Activated CD8-positive, alpha-beta T cell treated with anti-CD3 and anti-CD28 coated beads for 36 hours (primary cell): Measurements from ENCODE around the gene RPL38. TPM values are rescaled to one million over a fixed set of nuclear protein-coding genes. Genes with fewer than 3 reads are reported as not detected.

ENCODE experiments used
- ATAC-seq: fragments of 200-7000 bp; cut with Tn5 transposase; one replicate; pipeline ENCODE4 v1.10.0; 2021; ENCODE audit warnings: mild to moderate bottlenecking, moderate library complexity
- CTCF ChIA-PET: fragments of 350-600 bp; sonication (Branson Sonifier 250); formaldehyde crosslinking; loops from one replicate; lab custom pipeline; 2021; ENCODE audit warnings: antibody characterized with exemption; lab: Charles Lee
- POLR2A ChIA-PET: fragments of 350-600 bp; sonication (Branson Sonifier 250); formaldehyde crosslinking; loops from one replicate; lab custom pipeline; 2021; ENCODE audit warnings: antibody characterized with exemption; lab: Charles Lee
- DNase-seq: peaks from one replicate; pipeline ENCODE4 v3.0.0-alpha.2; 2020
- H3K27ac Mint-ChIP-seq: one replicate; pipeline ENCODE4 v1.8.0; 2021; ENCODE audit warnings: mild to moderate bottlenecking, mixed read lengths
- H3K27me3 Mint-ChIP-seq: one replicate; pipeline ENCODE4 v1.8.0; 2021; ENCODE audit warnings: mixed read lengths
- H3K36me3 Mint-ChIP-seq: one replicate; pipeline ENCODE4 v1.8.0; 2021; ENCODE audit warnings: low read depth, mixed read lengths
- H3K4me1 Mint-ChIP-seq: one replicate; pipeline ENCODE4 v1.8.0; 2021; ENCODE audit warnings: low read depth, mixed read lengths
- H3K4me3 Mint-ChIP-seq: one replicate; pipeline ENCODE4 v1.8.0; 2021; ENCODE audit warnings: mild to moderate bottlenecking, moderate library complexity, mixed read lengths
- H3K9me3 Mint-ChIP-seq: one replicate; pipeline ENCODE4 v1.8.0; 2021; ENCODE audit warnings: mixed read lengths
- intact Hi-C: fragments of 100-400 bp; cut with micrococcal nuclease; formaldehyde crosslinking; loops from one replicate; pipeline ENCODE4 v1.10.0; 2022
- total RNA-seq, 2 experiments: library from RNA; stranded (reverse); gene quantifications; one replicate each; pipeline ENCODE4 v1.2.3, GENCODE V29; 2021
- TF ChIP-seq, protein P1 (sequence below): fragments of 200-600 bp; IDR thresholded peaks from one replicate; pipeline ENCODE4 v1.8.0; 2022; ENCODE audit warnings: antibody characterized with exemption, mild to moderate bottlenecking

The RPL38 gene
- total RNA-seq, 2 experiments from 2014 or later, result 1,500 to 1,574 TPM

GRCh38 chr17:74159226-74159840 lies 44.1 kb upstream of the RPL38 start:
- H3K27me3 Mint-ChIP-seq, result peaks cover 7% of the 10 kb centered on the region
- H3K9me3 Mint-ChIP-seq, result no peaks in the 10 kb centered on the region
- H3K36me3 Mint-ChIP-seq, result no peaks in the 10 kb centered on the region
- intact Hi-C loops, result no loop called here
- DNase-seq (no peak), ATAC-seq (no peak)
- CTCF ChIA-PET, result no interaction called here
- no peak overlapping the region for H3K27ac Mint-ChIP-seq
- H3K4me1 Mint-ChIP-seq, result no peaks in the 10 kb centered on the region
- POLR2A ChIA-PET, result no interaction called here
- no peak overlapping the region for H3K4me3 Mint-ChIP-seq
- TF ChIP-seq, protein P1, sequence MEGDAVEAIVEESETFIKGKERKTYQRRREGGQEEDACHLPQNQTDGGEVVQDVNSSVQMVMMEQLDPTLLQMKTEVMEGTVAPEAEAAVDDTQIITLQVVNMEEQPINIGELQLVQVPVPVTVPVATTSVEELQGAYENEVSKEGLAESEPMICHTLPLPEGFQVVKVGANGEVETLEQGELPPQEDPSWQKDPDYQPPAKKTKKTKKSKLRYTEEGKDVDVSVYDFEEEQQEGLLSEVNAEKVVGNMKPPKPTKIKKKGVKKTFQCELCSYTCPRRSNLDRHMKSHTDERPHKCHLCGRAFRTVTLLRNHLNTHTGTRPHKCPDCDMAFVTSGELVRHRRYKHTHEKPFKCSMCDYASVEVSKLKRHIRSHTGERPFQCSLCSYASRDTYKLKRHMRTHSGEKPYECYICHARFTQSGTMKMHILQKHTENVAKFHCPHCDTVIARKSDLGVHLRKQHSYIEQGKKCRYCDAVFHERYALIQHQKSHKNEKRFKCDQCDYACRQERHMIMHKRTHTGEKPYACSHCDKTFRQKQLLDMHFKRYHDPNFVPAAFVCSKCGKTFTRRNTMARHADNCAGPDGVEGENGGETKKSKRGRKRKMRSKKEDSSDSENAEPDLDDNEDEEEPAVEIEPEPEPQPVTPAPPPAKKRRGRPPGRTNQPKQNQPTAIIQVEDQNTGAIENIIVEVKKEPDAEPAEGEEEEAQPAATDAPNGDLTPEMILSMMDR, result no peak

DNA sequence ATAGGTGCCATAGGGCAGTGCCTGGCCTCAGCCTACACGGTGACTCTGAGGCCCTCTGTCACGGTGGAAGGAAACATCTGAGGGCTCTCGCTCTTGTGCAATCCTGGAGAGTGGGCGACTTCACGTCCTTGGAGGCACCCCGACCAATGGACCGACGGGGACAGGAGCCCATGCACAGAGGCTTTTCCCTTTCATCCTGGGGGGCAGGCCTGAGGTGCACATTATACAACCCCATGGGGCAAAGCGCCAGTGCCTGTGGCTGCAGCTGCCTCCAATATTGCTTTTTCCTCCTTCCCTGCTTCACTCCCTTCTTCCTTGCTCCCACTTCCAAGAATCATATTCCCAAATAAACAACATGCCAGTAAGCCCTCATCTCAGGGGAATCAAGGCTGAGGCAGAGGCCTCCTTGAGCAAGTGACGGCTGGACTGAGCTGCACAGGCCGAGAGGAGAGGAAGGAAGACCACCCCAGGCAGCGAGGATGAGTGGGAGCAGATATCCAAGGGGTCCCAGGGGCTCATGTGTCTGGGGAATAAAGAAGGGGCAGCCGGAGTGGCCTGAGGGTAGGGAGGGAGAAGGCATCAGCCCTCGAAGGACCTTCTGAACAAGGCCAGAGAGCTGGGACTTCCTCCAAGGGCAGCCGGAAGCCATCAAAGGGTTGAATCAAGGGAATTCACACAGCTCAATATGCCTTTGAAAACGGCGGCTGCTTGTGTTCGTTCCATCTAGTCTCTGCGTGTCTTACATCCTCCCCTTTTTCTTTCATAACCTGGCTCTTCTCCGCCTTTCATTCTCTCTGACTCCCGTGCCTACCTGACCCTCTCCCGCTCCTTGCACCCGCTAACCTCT lies 42.6 kb upstream of the RPL38 start:
- TF ChIP-seq, protein P1, result no peak
- Mint-ChIP-seq H3K36me3 (no peaks in the 10 kb centered on the region), H3K4me1 (peaks cover 2% of the 10 kb centered on the region), H3K4me3 (no peak overlapping the region), H3K27me3 (peaks cover 4% of the 10 kb centered on the region), H3K9me3 (no peaks in the 10 kb centered on the region), H3K27ac (no peak overlapping the region)
- ChIA-PET CTCF (interaction anchor here (1.4 to 2.3 kb wide), 2 partner anchors 39 to 71 kb away, joined by 3 to 9 read pairs; no protein-coding TSS in a partner anchor), POLR2A (interaction anchor here (1.1 kb wide), 1 partner anchor 371 kb away, joined by 3 read pairs; no protein-coding TSS in a partner anchor)
- DNase-seq (no peak), ATAC-seq (no peak)
- intact Hi-C loops, result no loop called here

GRCh38 chr17:74161503-74161875 lies 42.0 kb upstream of the RPL38 start:
- intact Hi-C loops, result no loop called here
- no peak overlapping the region for H3K4me3 Mint-ChIP-seq
- H3K9me3 Mint-ChIP-seq, result no peaks in the 10 kb centered on the region
- H3K27ac Mint-ChIP-seq, result no peak overlapping the region
- peaks cover 4% of the 10 kb centered on the region for H3K4me1 Mint-ChIP-seq
- H3K27me3 Mint-ChIP-seq, result peaks cover 4% of the 10 kb centered on the region
- ChIA-PET CTCF (interaction anchor here (1.4 to 2.3 kb wide), 2 partner anchors 38 to 71 kb away, joined by 3 to 9 read pairs; no protein-coding TSS in a partner anchor), POLR2A (interaction anchor here (1.1 kb wide), 1 partner anchor 372 kb away, joined by 3 read pairs; no protein-coding TSS in a partner anchor)
- no peaks in the 10 kb centered on the region for H3K36me3 Mint-ChIP-seq
- ATAC-seq, result no peak
- no peak for DNase-seq
- TF ChIP-seq, protein P1, result no peak

DNA sequence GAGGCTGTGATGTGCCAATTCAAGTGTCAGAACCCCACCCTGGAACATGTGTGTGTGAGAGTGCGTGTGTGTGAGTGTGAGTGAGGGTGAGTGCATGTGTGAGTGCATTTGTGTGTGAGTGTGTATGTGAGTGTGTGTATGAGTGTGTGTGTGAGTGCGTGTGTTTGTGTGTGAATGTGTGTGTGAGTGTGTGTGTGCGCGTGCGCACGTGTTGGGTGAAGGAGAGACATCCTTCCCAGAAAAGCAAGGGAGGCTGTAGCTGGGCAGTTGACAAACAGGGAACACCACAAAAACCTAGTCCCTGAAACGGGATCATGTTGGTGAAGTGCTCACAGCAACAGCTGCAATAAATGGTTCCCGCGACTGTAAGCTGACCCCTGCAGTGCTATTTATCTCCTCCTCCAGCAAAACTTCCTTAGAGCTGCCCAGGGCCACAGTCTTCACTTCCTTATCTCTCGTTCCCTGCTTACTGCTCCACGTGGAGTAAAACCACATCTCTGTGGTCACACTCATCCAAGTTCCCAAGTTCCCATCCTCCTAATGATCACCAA lies 40.1 kb upstream of the RPL38 start:
- intact Hi-C loops, result no loop called here
- TF ChIP-seq, protein P1, result no peak
- Mint-ChIP-seq H3K27ac (no peak overlapping the region), H3K9me3 (no peaks in the 10 kb centered on the region), H3K4me1 (peaks cover 4% of the 10 kb centered on the region), H3K27me3 (peaks cover 4% of the 10 kb centered on the region), H3K36me3 (no peaks in the 10 kb centered on the region), H3K4me3 (no peak overlapping the region)
- POLR2A ChIA-PET, result no interaction called here
- ATAC-seq, result no peak
- CTCF ChIA-PET, result no interaction called here
- no peak for DNase-seq
